BLaER1 (cell line): ENCODE data around the gene CDADC1.
A peak's percentile ranks its signal among the peaks of the same experiment; 100 is the strongest.

Experiments used
- H3K27ac ChIP-seq: shearing (Covaris generic); formaldehyde crosslinking; 2 replicates; pipeline ENCODE4 v1.8.1; 2022
- H3K27me3 ChIP-seq: shearing (Covaris generic); formaldehyde crosslinking; 2 replicates; pipeline ENCODE4 v1.8.1; 2022
- H3K36me3 ChIP-seq: shearing (Covaris generic); formaldehyde crosslinking; 2 replicates; pipeline ENCODE4 v1.8.1; 2022
- H3K4me1 ChIP-seq: shearing (Covaris generic); formaldehyde crosslinking; 2 replicates; pipeline ENCODE4 v1.8.1; 2022
- H3K4me2 ChIP-seq: shearing (Covaris generic); formaldehyde crosslinking; 2 replicates; pipeline ENCODE4 v1.8.1; 2022
- H3K4me3 ChIP-seq: shearing (Covaris generic); formaldehyde crosslinking; 2 replicates; pipeline ENCODE4 v1.8.1; 2022
- H3K9ac ChIP-seq: shearing (Covaris generic); formaldehyde crosslinking; 2 replicates; pipeline ENCODE4 v1.8.1; 2022
- H3K9me3 ChIP-seq: shearing (Covaris generic); formaldehyde crosslinking; 2 replicates; pipeline ENCODE4 v1.8.1; 2022
- H4K20me1 ChIP-seq: shearing (Covaris generic); formaldehyde crosslinking; 2 replicates; pipeline ENCODE4 v1.8.1; 2022
- Cebpa-rat ChIP-seq: shearing (Covaris generic); IDR thresholded peaks from 2 replicates; pipeline ENCODE4 v1.8.1; 2022

CDADC1 gene

GRCh38 chr13:49302222-49302621 lies 54.5 kb downstream of the CDADC1 start:
- no peak overlapping the region for H3K4me3 ChIP-seq
- H3K4me2 ChIP-seq: peak overlapping the region; percentile 68
- H3K27me3 ChIP-seq: no peaks in the 10 kb centered on the region
- H3K9ac ChIP-seq: no peak overlapping the region
- no peaks in the 10 kb centered on the region for H3K36me3 ChIP-seq
- no peaks in the 10 kb centered on the region for H4K20me1 ChIP-seq
- no peaks in the 10 kb centered on the region for H3K9me3 ChIP-seq
- TF ChIP-seq Cebpa-rat: no peak
- H3K4me1 ChIP-seq: peaks cover 61% of the 10 kb centered on the region
- no peak overlapping the region for H3K27ac ChIP-seq

DNA sequence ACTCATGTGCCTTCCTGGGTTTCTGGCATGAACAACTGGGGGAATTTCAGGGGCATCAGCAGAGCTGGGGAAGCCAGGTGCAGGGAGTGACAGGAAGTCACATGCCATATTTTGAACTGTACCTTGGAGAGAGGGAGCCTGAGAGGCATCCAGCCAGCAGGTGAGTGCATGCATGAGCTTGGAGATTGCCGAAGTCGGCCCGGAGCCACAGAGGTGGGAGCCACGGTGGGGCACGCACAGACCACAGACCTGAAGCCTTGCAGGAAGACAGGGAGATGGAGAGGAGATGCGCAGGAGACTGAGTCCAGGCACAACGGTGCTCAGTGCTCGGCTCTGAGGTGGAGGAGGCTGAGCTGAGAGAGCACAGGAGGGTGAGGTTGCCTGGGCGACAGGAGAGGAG lies 55.1 kb downstream of the CDADC1 start:
- H3K4me2 ChIP-seq: peak overlapping the region; percentile 68
- no peaks in the 10 kb centered on the region for H3K27me3 ChIP-seq
- H3K9ac ChIP-seq: no peak overlapping the region
- H3K9me3 ChIP-seq: no peaks in the 10 kb centered on the region
- no peak overlapping the region for H3K27ac ChIP-seq
- TF ChIP-seq Cebpa-rat: no peak
- no peaks in the 10 kb centered on the region for H3K36me3 ChIP-seq
- H3K4me1 ChIP-seq: peaks cover 67% of the 10 kb centered on the region
- no peak overlapping the region for H3K4me3 ChIP-seq
- no peaks in the 10 kb centered on the region for H4K20me1 ChIP-seq

DNA sequence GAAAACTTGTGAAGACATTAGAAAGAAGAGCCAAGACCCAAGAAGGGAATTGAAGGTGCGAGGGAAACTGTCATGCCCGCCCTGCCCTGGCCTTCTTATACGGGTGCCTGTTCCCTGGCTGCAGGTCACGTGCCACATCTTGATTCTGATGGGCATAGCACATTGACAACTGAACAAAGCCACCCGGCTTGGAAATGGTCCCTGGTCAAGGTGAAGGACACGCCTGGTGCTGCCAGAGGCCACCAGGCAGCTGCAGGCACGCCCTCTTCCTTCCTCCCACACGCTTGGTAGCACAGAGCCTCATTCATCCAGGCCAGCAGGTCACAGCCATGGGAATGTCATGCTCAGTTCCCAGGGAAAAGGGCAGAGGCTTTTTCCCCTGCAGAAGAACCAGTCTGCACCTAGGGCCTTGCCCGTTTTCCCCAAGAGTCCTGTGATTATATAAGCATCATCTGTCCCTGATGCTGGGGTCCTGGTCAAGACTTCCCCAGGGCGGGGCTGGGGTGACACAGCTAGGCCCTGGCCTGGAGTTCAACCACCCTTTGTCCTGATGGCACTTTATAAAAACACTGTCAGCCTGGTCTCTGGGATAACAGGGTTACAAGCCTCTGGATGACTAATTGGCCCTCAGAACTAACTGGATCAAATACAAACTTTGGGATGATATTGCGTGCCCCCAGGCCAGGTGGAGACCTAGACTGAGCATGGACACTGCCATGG lies 56.0 kb downstream of the CDADC1 start:
- peak overlapping the region; percentile 68 for H3K4me2 ChIP-seq
- H3K4me3 ChIP-seq: no peak overlapping the region
- H3K9ac ChIP-seq: 0 out of 2 replicates have a peak overlapping the region, but pooled peaks have one; percentile 12
- H3K27ac ChIP-seq: no peak overlapping the region
- no peaks in the 10 kb centered on the region for H4K20me1 ChIP-seq
- no peaks in the 10 kb centered on the region for H3K27me3 ChIP-seq
- H3K4me1 ChIP-seq: peaks cover 76% of the 10 kb centered on the region
- no peak for TF ChIP-seq Cebpa-rat
- no peaks in the 10 kb centered on the region for H3K9me3 ChIP-seq
- H3K36me3 ChIP-seq: no peaks in the 10 kb centered on the region

- Histone ChIP-seq H3K27ac (no peak overlapping the region), H3K9ac (no peak overlapping the region), H3K4me3 (no peak overlapping the region), H3K27me3 (no peaks in the 10 kb centered on the region), H4K20me1 (no peaks in the 10 kb centered on the region), H3K36me3 (no peaks in the 10 kb centered on the region), H3K9me3 (no peaks in the 10 kb centered on the region), H3K4me2 (no peak overlapping the region; the same call in 1 of the 2 replicates), H3K4me1 (peaks cover 76% of the 10 kb centered on the region)
- TF ChIP-seq Cebpa-rat: no peak
Measured at GRCh38 chr13:49304356-49304755, 56.6 kb downstream of the CDADC1 start.

- H3K4me2 ChIP-seq: peak overlapping the region; percentile 56
- no peaks in the 10 kb centered on the region for H3K27me3 ChIP-seq
- no peaks in the 10 kb centered on the region; the same call in 1 of the 2 replicates for H3K36me3 ChIP-seq
- H3K4me1 ChIP-seq: peaks cover 79% of the 10 kb centered on the region
- no peak overlapping the region for H3K4me3 ChIP-seq
- TF ChIP-seq Cebpa-rat: no peak
- no peak overlapping the region for H3K9ac ChIP-seq
- no peaks in the 10 kb centered on the region for H3K9me3 ChIP-seq
- no peaks in the 10 kb centered on the region for H4K20me1 ChIP-seq
- H3K27ac ChIP-seq: no peak overlapping the region
Measured at GRCh38 chr13:49304763-49305700, 57.3 kb downstream of the CDADC1 start.

GRCh38 chr13:49305792-49306425 lies 58.2 kb downstream of the CDADC1 start:
- H3K27ac ChIP-seq: no peak overlapping the region
- TF ChIP-seq Cebpa-rat: no peak
- no peaks in the 10 kb centered on the region for H3K27me3 ChIP-seq
- no peaks in the 10 kb centered on the region for H4K20me1 ChIP-seq
- no peak overlapping the region for H3K9ac ChIP-seq
- peak overlapping the region; percentile 56 for H3K4me2 ChIP-seq
- no peaks in the 10 kb centered on the region; the same call in 1 of the 2 replicates for H3K36me3 ChIP-seq
- no peaks in the 10 kb centered on the region for H3K9me3 ChIP-seq
- H3K4me3 ChIP-seq: no peak overlapping the region
- H3K4me1 ChIP-seq: peaks cover 79% of the 10 kb centered on the region

- no peak for TF ChIP-seq Cebpa-rat
- no peaks in the 10 kb centered on the region; the same call in 1 of the 2 replicates for H3K36me3 ChIP-seq
- H3K27ac ChIP-seq: no peak overlapping the region
- no peaks in the 10 kb centered on the region for H3K27me3 ChIP-seq
- no peak overlapping the region for H3K9ac ChIP-seq
- peak overlapping the region; percentile 49; the same call in 1 of the 2 replicates for H3K4me2 ChIP-seq
- peaks cover 79% of the 10 kb centered on the region for H3K4me1 ChIP-seq
- no peak overlapping the region for H3K4me3 ChIP-seq
- no peaks in the 10 kb centered on the region for H3K9me3 ChIP-seq
- H4K20me1 ChIP-seq: no peaks in the 10 kb centered on the region
Measured at GRCh38 chr13:49307365-49307764, 59.6 kb downstream of the CDADC1 start.

DNA sequence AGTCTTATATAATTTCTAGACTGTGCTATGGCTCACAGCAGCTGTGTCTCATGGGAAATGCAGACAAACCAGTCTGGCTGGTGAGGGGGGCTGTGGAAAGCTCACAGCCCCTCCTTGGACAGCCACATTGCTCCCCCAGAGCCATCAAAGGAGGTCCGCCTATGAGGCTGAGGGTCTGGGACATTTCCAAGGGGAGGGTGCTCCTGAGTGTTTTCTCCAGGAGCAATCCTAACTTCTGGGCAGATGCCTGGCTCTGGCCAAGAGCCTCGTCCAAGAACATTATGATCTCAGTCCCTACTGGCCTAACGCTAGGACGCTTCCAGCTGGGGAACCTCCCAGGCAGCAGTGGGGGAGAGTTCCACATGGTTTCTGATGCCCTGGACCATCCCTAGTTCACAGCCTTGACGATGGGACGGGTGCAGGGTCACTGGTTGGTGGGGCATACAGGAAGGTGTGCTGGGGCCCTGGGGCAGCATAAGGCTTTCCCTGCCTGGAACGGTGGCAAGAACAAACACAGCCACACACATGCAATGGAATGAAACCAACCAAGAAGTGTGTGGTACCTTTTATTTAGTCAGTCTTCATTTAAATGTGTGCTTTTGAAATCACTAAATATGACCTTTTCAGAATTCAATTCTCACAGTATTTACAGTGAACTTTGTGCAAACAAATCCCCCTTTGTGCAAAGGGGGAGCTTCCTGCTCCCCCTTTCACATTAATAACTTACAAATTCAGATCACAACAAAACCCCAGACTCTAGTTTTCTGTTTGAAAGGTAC lies 60.6 kb downstream of the CDADC1 start:
- Histone ChIP-seq H3K27me3 (no peaks in the 10 kb centered on the region), H3K4me1 (peaks cover 72% of the 10 kb centered on the region), H4K20me1 (no peaks in the 10 kb centered on the region), H3K27ac (peak overlapping the region; percentile 39; the same call in 1 of the 2 replicates), H3K4me2 (peak overlapping the region; percentile 49), H3K36me3 (no peaks in the 10 kb centered on the region; the same call in 1 of the 2 replicates), H3K4me3 (no peak overlapping the region), H3K9ac (no peak overlapping the region), H3K9me3 (no peaks in the 10 kb centered on the region)
- no peak for TF ChIP-seq Cebpa-rat

DNA sequence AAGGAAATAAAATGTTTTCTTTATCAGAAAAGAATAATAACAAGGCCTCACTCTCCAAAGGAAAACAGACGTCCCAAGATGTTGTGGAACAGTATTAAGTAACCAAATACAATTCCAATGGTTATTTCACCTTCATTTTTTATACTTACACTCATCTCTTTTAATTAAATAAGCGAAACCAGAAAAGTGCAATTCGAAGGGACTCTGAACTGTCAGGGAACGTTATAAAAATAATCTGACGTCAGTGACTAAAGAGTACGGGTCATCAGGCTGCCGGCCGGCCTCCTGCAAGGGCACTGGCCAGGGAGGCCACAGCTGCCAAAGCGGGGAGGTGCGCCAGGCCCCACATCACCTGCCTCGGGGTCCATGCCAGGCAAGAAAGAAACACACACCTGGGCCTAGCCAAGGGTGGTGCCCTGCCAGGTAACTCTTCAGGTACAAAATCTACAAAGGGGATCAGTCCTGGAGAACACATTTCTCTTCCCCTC lies 61.2 kb downstream of the CDADC1 start:
- TF ChIP-seq Cebpa-rat: no peak
- H3K27ac ChIP-seq: no peak overlapping the region

More for the DNA sequence above, 61.2 kb downstream of the CDADC1 start:
- no peak overlapping the region for H3K4me3 ChIP-seq
- 0 out of 2 replicates have a peak overlapping the region, but pooled peaks have one; percentile 49 for H3K4me2 ChIP-seq
- no peaks in the 10 kb centered on the region for H3K27me3 ChIP-seq
- no peak overlapping the region for H3K9ac ChIP-seq
- no peaks in the 10 kb centered on the region for H4K20me1 ChIP-seq
- H3K9me3 ChIP-seq: no peaks in the 10 kb centered on the region
- no peaks in the 10 kb centered on the region; the same call in 1 of the 2 replicates for H3K36me3 ChIP-seq
- H3K4me1 ChIP-seq: peaks cover 70% of the 10 kb centered on the region
